ENCODE data around the gene FRMD4A. TPM values are rescaled to one million over a fixed set of nuclear protein-coding genes. Genes with fewer than 3 reads are reported as not detected.

The FRMD4A gene
- total and polyA plus RNA-seq, 2 of the 4 experiments (the other 2 are of a cell fraction) = 30.3 to 68.8 TPM

- peaks cover 65% of the 10 kb centered on the region for H3K36me3 ChIP-seq (ENCODE audit: control insufficient read depth, insufficient read depth, low read length)
- H3K9ac ChIP-seq (ENCODE audit: low read depth, low read length) = no peak overlapping the region
Measured at GRCh38 chr10:13650961-13651360, 679.8 kb downstream of the FRMD4A start.

More at GRCh38 chr10:13650961-13651360, 679.8 kb downstream of the FRMD4A start:
- Histone ChIP-seq H2AK9ac (replicated peaks; ENCODE audit: low read depth, low read length, poor library complexity) (no peak overlapping the region), H2BK15ac (ENCODE audit: low read depth, low read length) (no peak overlapping the region), H3K9me1 (ENCODE audit: insufficient read depth, low read length) (no peaks in the 10 kb centered on the region; the same call in 1 of the 2 replicates), H4K91ac (ENCODE audit: insufficient read depth, low read depth, low read length) (no peak overlapping the region), H3K27ac (ENCODE audit: insufficient read depth, low read length) (no peak overlapping the region), H2BK20ac (ENCODE audit: low read depth, low read length) (no peak overlapping the region), H3K4me1 (ENCODE audit: control insufficient read depth, insufficient read depth, low read length) (no peaks in the 10 kb centered on the region), H3K14ac (replicated peaks; ENCODE audit: low read depth, low read length) (no peak overlapping the region), H3K4me3 (ENCODE audit: insufficient read depth, low read depth, low read length) (no peak overlapping the region), H3K18ac (ENCODE audit: low read depth, low read length) (no peak overlapping the region), H3K27me3 (ENCODE audit: control insufficient read depth, insufficient read depth, low read length) (no peaks in the 10 kb centered on the region), H3K79me1 (ENCODE audit: low read depth in 1 of 2, low read length in 2 of 2) (peaks cover 4 to 36% of the 10 kb centered on the region in 2 experiments; a peak in 3 of 4 replicates), H3K4me2 (ENCODE audit: low read depth, low read length) (no peak overlapping the region), H3K9me3 (ENCODE audit: control insufficient read depth, insufficient read depth, low read length) (no peaks in the 10 kb centered on the region), H3K4ac (ENCODE audit: low read depth, low read length) (no peak overlapping the region), H2BK120ac (ENCODE audit: low read depth, low read length) (no peak overlapping the region), H2BK5ac (ENCODE audit: low read depth, low read length, poor library complexity, severe bottlenecking) (no peak overlapping the region), H4K8ac (ENCODE audit: low read depth in 2 of 2, low read length in 2 of 2) (no peak overlapping the region), H2AK5ac (ENCODE audit: low read depth, low read length) (no peak overlapping the region), H4K20me1 (ENCODE audit: insufficient read depth, low read length) (peaks cover 9% of the 10 kb centered on the region; the same call in 1 of the 2 replicates), H3K23ac (ENCODE audit: low read depth, low read length) (no peak overlapping the region), H3K56ac (ENCODE audit: extremely low read depth, insufficient read depth, low read length) (no peak overlapping the region), H2AFZ (replicated peaks; ENCODE audit: low read length, poor library complexity) (no peak overlapping the region), H4K5ac (ENCODE audit: low read depth, low read length) (no peak overlapping the region)
- dilution Hi-C loops (cut with HindIII; ENCODE audit: low sequenced_read_pairs, unreplicated experiment) = no loop called here
- POLR2A ChIA-PET (ENCODE audit: unreplicated experiment) = no interaction called here
- intact Hi-C loops (cut with micrococcal nuclease) = no loop called here
- ATAC-seq (ENCODE audit: low read depth) (no peak), DNase-seq (no peak)
- 40% methylated on average over 1 of the region's 5 CpGs; no CpG with 5 or more reads in 1 of the 2 experiments for whole genome bisulfite sequencing, 2 experiments (ENCODE audit: extremely low coverage in 2 of 2, insufficient read length in 1 of 2)
- BruUV-seq (replicated peaks) = no TSS peak
- in situ Hi-C loops (cut with MboI; ENCODE audit: low sequenced_read_pairs) = loop anchor here (25.0 kb wide), 1 partner anchor 436 kb away; no protein-coding TSS in a partner anchor
- CTCF ChIA-PET = no interaction called here
- TF ChIP-seq POLR2A (IDR thresholded peaks at IDR 0.05; ENCODE audit: low read depth, low read length) (no peak), ELK1 (IDR thresholded peaks at IDR 0.05; ENCODE audit: borderline replicate concordance, low read depth, low read length) (no peak), MAFK (IDR thresholded peaks at IDR 0.05; ENCODE audit: low read depth, low read length) (no peak), SMC3 (IDR thresholded peaks at IDR 0.05; ENCODE audit: low read depth, low read length) (no peak), MXI1 (IDR thresholded peaks at IDR 0.05; ENCODE audit: borderline replicate concordance, low read depth, low read length) (no peak), CTCF (conservative IDR thresholded peaks at IDR 0.05; ENCODE audit: low read depth, low read length) (no peak), CEBPB (IDR thresholded peaks at IDR 0.05; ENCODE audit: low read depth, low read length) (no peak), RFX5 (IDR thresholded peaks at IDR 0.05; ENCODE audit: low read depth, low read length) (no peak), FOS (IDR thresholded peaks at IDR 0.05; ENCODE audit: low read depth, low read length) (no peak), RAD21 (IDR thresholded peaks at IDR 0.05; ENCODE audit: low read length) (no peak), BHLHE40 (IDR thresholded peaks at IDR 0.05; ENCODE audit: low read depth, low read length) (no peak), MAZ (IDR thresholded peaks at IDR 0.05; ENCODE audit: borderline replicate concordance, low read depth, low read length) (no peak), NFE2L2 (IDR thresholded peaks at IDR 0.05; ENCODE audit: low read depth, low read length) (no peak), RCOR1 (IDR thresholded peaks at IDR 0.05; ENCODE audit: insufficient replicate concordance, low read length) (no peak), CHD1 (IDR thresholded peaks at IDR 0.05; ENCODE audit: low read depth, low read length) (no peak)
- TF ChIP-seq, protein P1, sequence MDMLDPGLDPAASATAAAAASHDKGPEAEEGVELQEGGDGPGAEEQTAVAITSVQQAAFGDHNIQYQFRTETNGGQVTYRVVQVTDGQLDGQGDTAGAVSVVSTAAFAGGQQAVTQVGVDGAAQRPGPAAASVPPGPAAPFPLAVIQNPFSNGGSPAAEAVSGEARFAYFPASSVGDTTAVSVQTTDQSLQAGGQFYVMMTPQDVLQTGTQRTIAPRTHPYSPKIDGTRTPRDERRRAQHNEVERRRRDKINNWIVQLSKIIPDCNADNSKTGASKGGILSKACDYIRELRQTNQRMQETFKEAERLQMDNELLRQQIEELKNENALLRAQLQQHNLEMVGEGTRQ (IDR thresholded peaks at IDR 0.05; ENCODE audit: low read depth, low read length) = no peak

All from IMR-90 (cell line).